ENCODE results near the gene GTSF1L.

The GTSF1L gene

GRCh38 chr20:43746344-43747137 lies 19.7 kb upstream of the GTSF1L start:
- DNase-seq (ENCODE audit: low read depth): no peak

GRCh38 chr20:43744966-43745730 lies 18.3 kb upstream of the GTSF1L start:
- DNase-seq (ENCODE audit: low read depth): no peak

DNA sequence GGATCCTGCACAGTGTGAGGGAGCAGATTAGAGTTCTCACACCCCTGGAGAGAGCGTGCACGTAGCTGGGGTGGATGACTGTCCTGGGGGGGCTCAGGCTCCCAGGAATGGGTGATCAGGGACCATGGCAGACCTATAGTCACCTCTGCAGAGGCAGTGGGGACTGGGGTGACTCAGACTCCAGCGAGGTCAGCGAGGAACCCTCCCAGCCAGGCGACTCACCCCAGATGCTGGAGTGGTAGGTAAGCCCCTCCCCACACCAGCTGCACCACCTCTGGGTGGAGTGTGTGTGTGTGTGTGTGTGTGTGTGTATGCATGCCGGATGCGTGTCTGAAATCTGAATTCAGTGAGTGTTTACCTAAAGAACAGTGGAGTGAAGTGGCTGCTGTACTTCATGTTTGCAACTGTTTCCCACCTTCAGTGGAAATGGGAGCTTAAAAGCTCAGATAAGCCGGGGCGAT lies 17.4 kb upstream of the GTSF1L start:
- DNase-seq (ENCODE audit: low read depth): no peak

GRCh38 chr20:43740642-43741041 lies 13.8 kb upstream of the GTSF1L start:
- no peak for DNase-seq (ENCODE audit: low read depth)

GRCh38 chr20:43739148-43739749 lies 12.4 kb upstream of the GTSF1L start:
- DNase-seq (ENCODE audit: low read depth): no peak

DNA sequence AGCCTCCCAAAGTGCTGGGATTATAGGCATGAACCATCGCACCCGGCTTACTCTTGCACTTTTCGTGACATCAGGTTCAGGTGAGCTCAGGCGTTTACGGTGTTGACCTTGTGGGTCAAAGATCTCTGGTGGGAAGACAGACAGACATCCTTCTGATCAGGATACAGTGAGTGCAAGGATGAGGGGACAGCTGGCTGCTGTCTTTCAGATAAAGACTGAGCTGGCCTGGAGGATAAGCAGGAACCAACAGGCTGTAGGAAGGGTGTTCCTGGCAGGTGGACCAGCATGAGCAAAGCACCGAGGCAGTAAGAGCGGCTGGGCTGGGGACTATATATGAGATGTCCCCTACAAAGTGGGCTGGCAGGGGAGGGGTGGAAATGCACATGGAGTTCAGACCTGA lies 11.1 kb upstream of the GTSF1L start:
- no peak for DNase-seq (ENCODE audit: low read depth)

- DNase-seq (ENCODE audit: low read depth): no peak
These were observed 9.9 kb upstream of the GTSF1L start for GRCh38 chr20:43736588-43737158.

DNA sequence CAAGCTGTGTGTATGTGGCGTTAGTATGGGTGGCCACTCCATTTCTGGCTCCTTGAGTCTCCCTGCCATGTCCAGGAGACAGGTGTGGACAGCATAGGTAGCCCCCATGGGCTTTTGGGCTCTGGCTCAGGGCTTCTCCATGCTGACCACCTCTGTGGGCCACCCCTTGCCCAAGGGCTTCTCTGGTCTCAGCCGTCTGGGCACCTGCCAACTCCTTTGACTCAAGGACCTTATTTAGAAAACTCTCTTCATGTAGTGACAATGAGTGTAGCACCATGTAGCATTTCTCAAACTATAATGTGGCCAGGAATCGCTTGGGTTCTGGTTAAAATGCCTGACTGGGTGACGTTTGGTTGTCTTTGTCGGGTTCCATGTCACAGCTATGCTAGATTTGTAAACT lies 5.1 kb upstream of the GTSF1L start:
- DNase-seq (ENCODE audit: low read depth): no peak

GRCh38 chr20:43731469-43731868 lies 4.7 kb upstream of the GTSF1L start:
- DNase-seq (ENCODE audit: low read depth): no peak

DNA sequence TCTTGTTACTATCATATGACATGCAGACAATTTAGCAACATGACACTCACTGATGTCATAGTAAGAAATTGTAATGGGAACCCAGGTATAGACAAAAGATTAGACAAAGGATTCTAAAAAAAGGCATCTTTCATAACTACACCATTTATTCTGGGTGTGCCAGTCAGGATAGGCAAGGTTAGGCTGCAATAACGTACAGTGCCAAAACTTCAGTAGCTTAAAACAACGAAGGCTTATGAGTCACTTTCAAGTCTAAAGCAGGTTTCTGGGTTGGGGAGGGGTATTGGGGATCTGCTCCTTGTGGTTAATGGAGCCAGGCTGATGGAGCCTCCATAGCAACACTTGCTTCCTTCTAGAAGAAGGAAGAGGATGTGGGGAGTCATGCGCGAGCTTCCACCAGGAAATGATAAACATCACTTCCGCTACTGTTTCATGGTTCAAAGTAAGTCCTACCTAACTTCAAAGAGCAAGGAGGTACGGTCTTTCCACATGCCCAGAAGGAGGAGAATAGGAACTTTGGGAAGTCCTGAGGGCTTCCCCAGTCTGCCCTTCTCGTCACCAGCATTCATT lies 2.0 kb upstream of the GTSF1L start:
- no peak for DNase-seq (ENCODE audit: low read depth)

DNA sequence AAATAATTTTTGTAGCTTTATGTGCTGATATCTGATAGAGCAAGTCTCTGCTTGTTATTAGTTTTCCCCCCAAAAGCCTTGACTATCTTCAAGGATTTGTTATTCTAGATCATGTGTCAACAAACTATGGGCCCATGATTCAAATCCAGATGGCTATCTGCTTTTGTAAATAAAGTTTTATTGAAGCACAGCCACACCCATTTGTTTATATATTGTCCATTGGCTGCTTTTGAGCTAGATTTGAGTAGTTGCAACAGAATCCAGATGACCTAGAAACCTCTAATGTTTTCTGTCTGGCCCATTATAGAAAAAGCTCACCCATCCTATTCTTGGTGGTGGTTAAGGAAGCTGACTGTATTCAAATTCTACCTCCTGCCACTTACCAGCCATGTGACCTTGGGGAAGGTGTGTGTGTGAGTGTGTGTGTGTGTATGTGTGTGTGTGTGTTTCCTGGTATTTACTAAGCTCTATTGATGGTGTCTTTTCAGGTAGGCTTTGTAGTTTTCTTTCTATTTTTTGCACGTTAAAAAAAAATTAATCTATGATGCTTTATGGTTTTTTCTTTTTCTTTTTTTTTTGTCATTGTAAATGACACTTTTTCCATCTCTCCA lies 1.3 kb upstream of the GTSF1L start:
- no peak for DNase-seq (ENCODE audit: low read depth)

DNA sequence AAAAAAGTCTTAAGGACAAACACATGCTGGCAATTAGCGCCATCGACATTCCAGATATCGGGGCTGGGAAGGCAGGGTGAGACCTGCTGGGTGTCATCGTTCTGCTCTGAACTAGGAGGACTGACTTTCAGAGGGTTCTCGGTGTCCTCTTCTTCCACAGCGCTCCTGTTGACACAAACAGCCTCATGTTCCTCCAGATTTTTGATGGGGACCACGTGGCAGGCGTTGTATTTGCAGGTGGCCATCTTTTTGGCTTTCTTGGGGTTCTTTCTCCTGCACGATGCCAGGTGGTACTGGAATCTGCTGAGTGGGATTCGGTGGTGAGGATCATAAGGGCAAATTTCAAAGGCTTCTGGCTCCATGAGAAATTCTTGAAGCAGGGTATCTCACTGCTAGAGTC lies 469 bp downstream of the GTSF1L start:
- DNase-seq (ENCODE audit: low read depth): no peak

- DNase-seq (ENCODE audit: low read depth): no peak
These were observed 1.1 kb downstream of the GTSF1L start for GRCh38 chr20:43725666-43726065.

DNA sequence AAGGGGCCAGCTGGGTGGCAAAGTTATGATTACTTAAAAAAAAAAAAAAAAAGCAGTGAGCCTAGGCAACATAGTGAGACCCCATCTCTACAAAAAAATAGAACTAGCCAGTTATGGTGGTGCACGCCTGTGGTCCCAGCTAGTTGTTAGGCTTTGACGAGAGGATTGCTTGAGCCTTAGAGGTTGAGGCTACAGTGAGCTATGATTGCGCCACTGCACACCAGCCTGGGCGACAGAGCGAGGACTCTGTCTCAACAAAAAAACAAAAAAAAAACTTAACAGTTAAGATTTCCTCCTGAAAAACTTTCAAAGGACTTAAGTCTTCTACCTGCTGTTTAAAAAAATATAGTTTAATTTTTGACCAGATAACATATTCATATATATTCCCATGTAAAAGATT lies 2.4 kb downstream of the GTSF1L start:
- DNase-seq (ENCODE audit: low read depth): no peak

DNA sequence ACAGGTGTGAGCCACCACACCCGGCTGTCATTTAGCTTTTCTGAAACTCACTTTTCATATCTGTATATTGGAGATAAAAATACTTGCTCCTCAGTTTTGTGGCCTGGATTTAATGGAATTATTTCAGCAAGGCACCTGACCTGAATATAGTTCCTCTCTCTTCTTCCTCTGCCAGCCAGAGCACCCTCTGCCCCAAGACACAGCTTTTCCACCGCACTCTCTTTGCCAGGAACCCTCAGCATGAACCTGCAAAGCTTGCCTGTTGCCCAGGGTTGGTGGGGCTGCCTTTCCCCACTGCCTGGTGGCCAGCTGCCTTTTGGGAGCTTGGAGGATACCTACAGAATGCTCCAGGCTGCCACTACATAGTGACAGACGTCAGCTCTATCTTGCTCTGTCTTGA lies 3.1 kb downstream of the GTSF1L start:
- DNase-seq (ENCODE audit: low read depth): no peak

- no peak for DNase-seq (ENCODE audit: low read depth)
These were observed 3.6 kb downstream of the GTSF1L start for GRCh38 chr20:43723186-43723585.

DNA sequence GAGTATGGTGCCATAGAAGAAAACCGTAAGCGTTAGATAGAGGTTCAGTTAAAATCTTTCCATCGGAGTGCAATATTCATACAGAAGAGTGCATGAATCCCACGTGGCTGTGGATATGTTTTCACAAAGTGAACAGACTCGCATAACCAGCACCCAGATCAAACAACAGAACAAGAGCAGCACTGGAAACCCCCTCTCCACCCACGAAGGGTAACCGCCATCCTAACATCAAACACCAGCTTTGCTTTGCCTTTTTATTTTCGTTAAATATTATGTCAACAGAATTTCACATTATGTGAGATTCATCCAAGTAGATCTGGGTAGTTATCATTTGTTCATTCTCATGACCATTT lies 4.7 kb downstream of the GTSF1L start:
- peak; percentile 36 for DNase-seq (ENCODE audit: low read depth)

DNA sequence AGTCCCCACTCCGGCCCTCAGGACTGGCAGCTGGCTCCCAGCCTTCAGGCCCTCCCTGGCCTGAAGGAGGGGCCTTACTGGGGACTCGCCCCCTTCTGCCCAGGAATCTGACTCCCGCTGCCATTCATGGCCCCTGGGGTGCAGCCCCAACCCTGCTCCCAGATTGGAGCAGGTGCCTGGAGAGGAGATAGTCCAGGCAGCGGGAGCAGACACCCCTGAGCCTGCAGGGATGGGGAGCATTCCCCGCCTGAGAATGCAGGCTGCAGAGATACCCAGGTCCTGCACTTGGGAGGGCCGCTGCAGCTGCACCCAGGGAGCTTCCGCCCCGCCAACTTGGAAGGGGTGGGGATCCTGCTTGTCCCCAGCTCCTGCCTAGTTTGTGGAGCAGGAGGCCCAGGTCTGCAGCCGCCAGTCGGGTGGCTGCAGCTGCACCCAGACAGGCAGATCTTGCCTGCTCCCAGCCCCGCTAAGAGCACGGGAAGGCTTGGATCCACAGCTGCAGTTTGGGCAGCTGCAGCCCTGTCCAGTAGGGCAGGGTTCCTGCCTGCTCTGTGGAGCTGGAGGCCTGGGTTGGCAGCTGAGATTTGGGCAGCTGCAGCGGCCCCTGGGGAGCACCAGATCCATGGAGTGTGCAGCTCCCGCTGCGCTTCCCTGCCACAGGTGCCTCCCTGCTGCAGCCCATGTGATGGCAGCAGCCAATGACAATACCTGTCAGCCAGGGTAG lies 5.2 kb downstream of the GTSF1L start:
- no peak for DNase-seq (ENCODE audit: low read depth)

- no peak for DNase-seq (ENCODE audit: low read depth)
These were observed 5.7 kb downstream of the GTSF1L start for GRCh38 chr20:43721097-43721428.

- no peak for DNase-seq (ENCODE audit: low read depth)
These were observed 6.8 kb downstream of the GTSF1L start for GRCh38 chr20:43720007-43720406.

DNA sequence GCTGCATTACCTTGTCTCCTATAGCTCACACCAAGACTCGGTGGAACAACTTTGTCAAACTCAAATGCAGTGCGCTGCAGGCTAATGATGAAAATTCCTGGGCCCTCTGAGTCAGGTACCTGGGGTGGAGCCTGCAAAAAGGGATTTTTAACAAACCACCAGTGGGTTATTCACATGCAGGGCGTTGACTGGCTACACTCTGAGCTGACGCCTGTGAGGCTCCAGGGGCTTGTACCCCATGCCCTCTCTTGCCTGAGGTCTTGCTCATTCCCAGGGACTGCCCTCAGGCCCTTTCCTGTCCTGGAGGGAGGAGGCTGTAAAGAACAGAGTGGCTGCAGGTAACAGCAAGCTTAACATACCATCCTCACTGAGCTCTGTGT lies 9.2 kb downstream of the GTSF1L start:
- DNase-seq (ENCODE audit: low read depth): no peak
